Liver (tissue), 9 donors: ENCODE measurements around the gene MAN2B2. TPM values are rescaled to one million over a fixed set of nuclear protein-coding genes. Genes with fewer than 3 reads are reported as not detected.

Experiments
- DNase-seq: peaks from one replicate; pipeline ENCODE4 v3.0.0-alpha.2; 2017; ENCODE audit warnings: low spot score
- H3K27ac ChIP-seq, 2 donors: one replicate each; pipeline ENCODE4 v1.7.0; 2013; ENCODE audit warnings: inconsistent platforms in 2 of 2, low read length in 2 of 2, control low read depth in 1 of 2, low read depth in 1 of 2, mild to moderate bottlenecking in 1 of 2
- H3K27me3 ChIP-seq, 4 donors: one replicate each; pipeline versions ENCODE4 v1.6.1 to v1.7.0; 2013; ENCODE audit warnings: low read length in 3 of 4, inconsistent platforms in 1 of 4, mild to moderate bottlenecking in 1 of 4, moderate library complexity in 1 of 4; ENCODE audit not compliant: control insufficient read depth in 4 of 4, insufficient read depth in 4 of 4
- H3K36me3 ChIP-seq, 4 donors: one replicate each; pipeline versions ENCODE4 v1.6.1 to v1.7.0; 2013; ENCODE audit warnings: low read length in 3 of 4, mild to moderate bottlenecking in 3 of 4, low read depth in 1 of 4, moderate library complexity in 1 of 4; ENCODE audit not compliant: control insufficient read depth in 4 of 4, insufficient read depth in 3 of 4
- H3K4me1 ChIP-seq, 4 donors: one replicate each; pipeline versions ENCODE4 v1.6.1 to v1.7.0; 2013; ENCODE audit warnings: low read length in 3 of 4, mild to moderate bottlenecking in 3 of 4, moderate library complexity in 1 of 4; ENCODE audit not compliant: control insufficient read depth in 4 of 4, insufficient read depth in 4 of 4
- H3K4me3 ChIP-seq, 3 donors: one replicate each; pipeline versions ENCODE4 v1.6.1 to v1.7.0; 2013; ENCODE audit warnings: low read length in 3 of 3, control low read depth in 1 of 3, low read depth in 1 of 3, mild to moderate bottlenecking in 1 of 3
- H3K9ac ChIP-seq, 2 donors: one replicate each; pipeline ENCODE4 v1.7.0; 2013; ENCODE audit warnings: low read length in 2 of 2, mild to moderate bottlenecking in 2 of 2, moderate library complexity in 2 of 2, control low read depth in 1 of 2, low read depth in 1 of 2
- H3K9me3 ChIP-seq, 4 donors: one replicate each; pipeline versions ENCODE4 v1.6.1 to v1.7.0; 2013; ENCODE audit warnings: low read length in 3 of 4; ENCODE audit not compliant: control insufficient read depth in 4 of 4
- HNF4A ChIP-seq, 2 donors: conservative IDR thresholded peaks; 2 replicates each; pipeline ENCODE4 v1.6.1; 2016; ENCODE audit warnings: antibody characterized with exemption in 2 of 2, mild to moderate bottlenecking in 2 of 2
- HNF4G ChIP-seq: IDR thresholded peaks from 2 replicates; pipeline ENCODE4 v1.6.1; 2016; ENCODE audit warnings: antibody characterized with exemption
- NR2F2 ChIP-seq: IDR thresholded peaks from 2 replicates; pipeline ENCODE4 v1.6.1; 2016; ENCODE audit warnings: antibody characterized with exemption
- RAD21 ChIP-seq, 2 donors: IDR thresholded peaks; 2 replicates each; pipeline ENCODE4 v1.6.1; 2016; ENCODE audit warnings: antibody characterized with exemption in 2 of 2, mild to moderate bottlenecking in 2 of 2
- RXRA ChIP-seq, 2 donors: IDR thresholded peaks; 2 replicates each; pipeline ENCODE4 v1.6.1; 2017 to 2018; ENCODE audit warnings: antibody characterized with exemption in 2 of 2, mild to moderate bottlenecking in 1 of 2
- SP1 ChIP-seq: IDR thresholded peaks from 2 replicates; pipeline ENCODE4 v1.6.1; 2018; ENCODE audit warnings: antibody characterized with exemption, mild to moderate bottlenecking
- YY1 ChIP-seq: IDR thresholded peaks from 2 replicates; pipeline ENCODE4 v1.6.1; 2016; ENCODE audit warnings: antibody characterized with exemption, mild to moderate bottlenecking
- WGBS: extraction: QIAGEN DNeasy Blood & Tissue Kit; methylation state at CpG from one replicate; pipeline ENCODE4 v1.1.7; 2013; 5-methylcytosine and 5-hydroxymethylcytosine counted together
- polyA plus RNA-seq, 2 donors: library from polyadenylated mRNA; stranded (reverse) in 1 of 2; unstranded in 1 of 2; fragments of 200-250 nt in 1 of 2; fragments of >200 nt in 1 of 2; fragmentation: Nextera tagmentation in 1 of 2; extraction: Ambion mirVana in 1 of 2; gene quantifications; one replicate each; pipeline versions ENCODE4 v1.2.1 to v1.2.3, GENCODE V29; 2013 to 2015
- total RNA-seq, 2 donors: library from RNA; depleted of rRNA; stranded (reverse); fragments of >200 nt; gene quantifications; one replicate each; pipeline ENCODE4 v1.2.3, GENCODE V29; 2014
- TF ChIP-seq, protein P1 (sequence below): IDR thresholded peaks from 2 replicates; pipeline ENCODE4 v1.6.1; 2016; ENCODE audit warnings: antibody characterized with exemption, mild to moderate bottlenecking
- TF ChIP-seq, protein P2 (sequence below): IDR thresholded peaks from 2 replicates; pipeline ENCODE4 v1.6.1; 2016; ENCODE audit warnings: antibody characterized with exemption
- donor health status: healthy.
- donor health status: healthy.
- donor health status: healthy.
- donor health status: healthy.
- donor health status: healthy.

The MAN2B2 gene
- total and polyA plus RNA-seq, 4 donors: 14.7 to 29.7 (median 22.5) TPM

DNA sequence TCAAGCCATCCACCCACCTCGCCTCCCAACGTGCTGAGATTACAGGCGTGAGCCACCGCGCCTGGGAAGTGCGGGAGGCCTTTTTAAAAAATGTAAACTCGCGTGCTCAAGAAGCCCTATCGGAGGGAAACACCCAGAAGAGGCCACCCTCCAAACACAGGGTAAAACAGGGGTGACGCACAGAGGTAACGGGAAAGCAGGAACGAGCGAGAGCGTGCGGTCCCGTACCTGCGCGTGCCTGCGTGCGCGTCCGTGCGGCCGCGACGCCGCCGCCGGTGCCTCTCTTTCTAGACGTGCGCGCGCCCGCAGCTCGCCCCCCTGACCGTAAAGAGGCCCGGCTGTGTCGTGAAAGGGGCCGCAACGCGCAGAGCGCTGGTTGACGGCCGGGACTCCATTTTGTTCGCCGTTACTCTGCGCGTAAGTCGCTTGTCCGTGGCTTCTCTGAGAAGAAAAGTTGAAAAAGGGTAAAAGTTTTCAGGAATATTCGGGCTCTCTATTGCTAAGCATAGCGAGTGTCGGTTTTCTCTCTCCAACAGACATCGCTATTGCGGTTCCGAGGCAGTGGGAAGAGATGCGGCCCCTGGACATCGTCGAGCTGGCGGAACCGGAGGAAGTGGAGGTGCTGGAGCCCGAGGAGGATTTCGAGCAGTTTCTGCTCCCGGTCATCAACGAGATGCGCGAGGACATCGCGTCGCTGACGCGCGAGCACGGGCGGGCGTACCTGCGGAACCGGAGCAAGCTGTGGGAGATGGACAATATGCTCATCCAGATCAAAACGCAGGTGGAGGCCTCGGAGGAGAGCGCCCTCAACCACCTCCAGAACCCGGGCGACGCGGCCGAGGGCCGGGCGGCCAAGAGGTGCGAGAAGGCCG is 65.5 kb downstream of the MAN2B2 start, which contains the start of gene MRFAP1 (continued):
- TF ChIP-seq, protein P1, sequence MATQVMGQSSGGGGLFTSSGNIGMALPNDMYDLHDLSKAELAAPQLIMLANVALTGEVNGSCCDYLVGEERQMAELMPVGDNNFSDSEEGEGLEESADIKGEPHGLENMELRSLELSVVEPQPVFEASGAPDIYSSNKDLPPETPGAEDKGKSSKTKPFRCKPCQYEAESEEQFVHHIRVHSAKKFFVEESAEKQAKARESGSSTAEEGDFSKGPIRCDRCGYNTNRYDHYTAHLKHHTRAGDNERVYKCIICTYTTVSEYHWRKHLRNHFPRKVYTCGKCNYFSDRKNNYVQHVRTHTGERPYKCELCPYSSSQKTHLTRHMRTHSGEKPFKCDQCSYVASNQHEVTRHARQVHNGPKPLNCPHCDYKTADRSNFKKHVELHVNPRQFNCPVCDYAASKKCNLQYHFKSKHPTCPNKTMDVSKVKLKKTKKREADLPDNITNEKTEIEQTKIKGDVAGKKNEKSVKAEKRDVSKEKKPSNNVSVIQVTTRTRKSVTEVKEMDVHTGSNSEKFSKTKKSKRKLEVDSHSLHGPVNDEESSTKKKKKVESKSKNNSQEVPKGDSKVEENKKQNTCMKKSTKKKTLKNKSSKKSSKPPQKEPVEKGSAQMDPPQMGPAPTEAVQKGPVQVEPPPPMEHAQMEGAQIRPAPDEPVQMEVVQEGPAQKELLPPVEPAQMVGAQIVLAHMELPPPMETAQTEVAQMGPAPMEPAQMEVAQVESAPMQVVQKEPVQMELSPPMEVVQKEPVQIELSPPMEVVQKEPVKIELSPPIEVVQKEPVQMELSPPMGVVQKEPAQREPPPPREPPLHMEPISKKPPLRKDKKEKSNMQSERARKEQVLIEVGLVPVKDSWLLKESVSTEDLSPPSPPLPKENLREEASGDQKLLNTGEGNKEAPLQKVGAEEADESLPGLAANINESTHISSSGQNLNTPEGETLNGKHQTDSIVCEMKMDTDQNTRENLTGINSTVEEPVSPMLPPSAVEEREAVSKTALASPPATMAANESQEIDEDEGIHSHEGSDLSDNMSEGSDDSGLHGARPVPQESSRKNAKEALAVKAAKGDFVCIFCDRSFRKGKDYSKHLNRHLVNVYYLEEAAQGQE: peak; percentile 75

DNA sequence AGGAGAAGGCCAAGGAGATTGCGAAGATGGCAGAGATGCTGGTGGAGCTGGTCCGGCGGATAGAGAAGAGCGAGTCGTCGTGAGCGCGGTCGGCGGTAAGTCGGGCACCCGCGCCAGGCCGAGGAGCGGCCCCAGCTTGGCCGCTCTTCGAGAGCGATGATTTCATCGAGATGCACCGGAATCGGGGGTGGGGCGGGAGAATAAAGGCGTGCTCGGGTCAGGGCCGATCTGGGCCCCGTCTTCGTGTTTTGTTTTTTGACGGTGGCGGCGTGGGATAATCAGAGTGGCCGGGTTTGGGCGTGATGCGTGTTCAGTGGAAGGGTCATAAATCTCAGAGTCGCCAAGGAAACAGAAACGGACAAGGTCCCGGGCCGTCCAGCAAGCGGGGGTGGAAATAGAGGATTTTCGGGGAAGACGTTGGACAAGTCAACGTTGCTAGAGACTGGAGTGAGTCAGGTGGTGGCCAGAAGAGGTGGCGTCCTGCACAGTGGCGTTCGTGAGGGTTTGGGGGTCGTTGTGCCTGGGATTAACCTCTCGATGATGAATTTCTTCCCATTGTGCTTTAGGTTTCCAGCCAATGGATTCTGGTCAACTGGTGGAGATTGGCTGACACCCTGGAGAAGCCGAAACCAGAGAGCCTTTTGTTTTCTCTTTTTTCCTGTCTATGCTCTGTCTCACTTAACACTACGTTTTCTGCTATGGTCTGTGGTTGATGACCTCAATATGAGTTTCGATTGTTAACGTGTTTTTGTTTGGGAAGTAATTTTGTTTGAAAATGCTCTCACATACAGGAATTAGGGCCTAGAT is 66.4 kb downstream of the MAN2B2 start:
- TF ChIP-seq, protein P2, sequence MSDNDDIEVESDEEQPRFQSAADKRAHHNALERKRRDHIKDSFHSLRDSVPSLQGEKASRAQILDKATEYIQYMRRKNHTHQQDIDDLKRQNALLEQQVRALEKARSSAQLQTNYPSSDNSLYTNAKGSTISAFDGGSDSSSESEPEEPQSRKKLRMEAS: peak; percentile 39
- TF ChIP-seq RAD21 (IDR thresholded peaks at IDR 0.05) (no peak), RXRA (IDR thresholded peaks at IDR 0.05) (no peak)
- H3K9ac ChIP-seq: peak overlapping the region; percentile 88 to 94
- H3K27me3 ChIP-seq: no peaks in the 10 kb centered on the region
- peak; percentile 60 for DNase-seq
- H3K36me3 ChIP-seq: peaks cover 2 to 13% (median 7%) of the 10 kb centered on the region in 4 donors
- H3K9me3 ChIP-seq: no peaks in the 10 kb centered on the region
- peak overlapping the region; percentile 91 to 99 for H3K27ac ChIP-seq
- WGBS: 1% methylated on average over 50 of the region's 50 CpGs
- peaks cover 5 to 19% (median 16%) of the 10 kb centered on the region in 4 donors for H3K4me1 ChIP-seq
- H3K4me3 ChIP-seq: peak overlapping the region; percentile 83 to 99 (median 94)

DNA sequence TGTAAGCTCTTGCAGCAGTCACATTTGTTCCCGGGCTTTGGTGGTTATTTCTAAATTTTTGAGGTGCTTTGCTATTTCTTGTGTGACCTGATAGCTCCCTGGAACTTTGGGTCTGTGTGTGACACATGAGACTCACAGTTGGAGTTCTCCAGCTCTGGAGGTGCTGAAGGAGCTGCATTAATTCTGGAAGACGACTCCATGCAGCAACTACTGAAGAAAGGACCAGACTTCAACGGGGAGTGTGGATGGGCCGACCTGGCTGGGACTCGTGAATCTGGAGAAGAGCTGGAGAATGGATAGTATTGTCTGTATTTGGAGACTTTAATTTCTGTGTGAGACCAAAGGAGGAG is 67.0 kb downstream of the MAN2B2 start:
- Histone ChIP-seq H3K4me3 (peak overlapping the region; percentile 83 to 99 (median 94)), H3K9ac (peak overlapping the region; percentile 88 to 94), H3K4me1 (peaks cover 5 to 19% (median 16%) of the 10 kb centered on the region in 4 donors), H3K36me3 (peaks cover 2 to 13% (median 7%) of the 10 kb centered on the region in 4 donors), H3K27ac (peak overlapping the region; percentile 91 to 99), H3K9me3 (no peaks in the 10 kb centered on the region), H3K27me3 (no peaks in the 10 kb centered on the region)
- no peak for DNase-seq
- TF ChIP-seq, protein P1: peak; percentile 93
- TF ChIP-seq YY1: no peak
- no peak for TF ChIP-seq HNF4G
- no peak for TF ChIP-seq HNF4A (conservative IDR thresholded peaks at IDR 0.05)
- TF ChIP-seq NR2F2: no peak
- TF ChIP-seq SP1: no peak
- 63% methylated on average over 5 of the region's 5 CpGs for WGBS
